SHP77 treated with DMSO at 0.1 percent for 48 hours (cell line): Measurements from ENCODE around the gene CAP2.

Experiments used
- DNase-seq: peaks from one replicate; lab custom pipeline; 2025; lab: John Stamatoyannopoulos, UW

CAP2 gene

DNA sequence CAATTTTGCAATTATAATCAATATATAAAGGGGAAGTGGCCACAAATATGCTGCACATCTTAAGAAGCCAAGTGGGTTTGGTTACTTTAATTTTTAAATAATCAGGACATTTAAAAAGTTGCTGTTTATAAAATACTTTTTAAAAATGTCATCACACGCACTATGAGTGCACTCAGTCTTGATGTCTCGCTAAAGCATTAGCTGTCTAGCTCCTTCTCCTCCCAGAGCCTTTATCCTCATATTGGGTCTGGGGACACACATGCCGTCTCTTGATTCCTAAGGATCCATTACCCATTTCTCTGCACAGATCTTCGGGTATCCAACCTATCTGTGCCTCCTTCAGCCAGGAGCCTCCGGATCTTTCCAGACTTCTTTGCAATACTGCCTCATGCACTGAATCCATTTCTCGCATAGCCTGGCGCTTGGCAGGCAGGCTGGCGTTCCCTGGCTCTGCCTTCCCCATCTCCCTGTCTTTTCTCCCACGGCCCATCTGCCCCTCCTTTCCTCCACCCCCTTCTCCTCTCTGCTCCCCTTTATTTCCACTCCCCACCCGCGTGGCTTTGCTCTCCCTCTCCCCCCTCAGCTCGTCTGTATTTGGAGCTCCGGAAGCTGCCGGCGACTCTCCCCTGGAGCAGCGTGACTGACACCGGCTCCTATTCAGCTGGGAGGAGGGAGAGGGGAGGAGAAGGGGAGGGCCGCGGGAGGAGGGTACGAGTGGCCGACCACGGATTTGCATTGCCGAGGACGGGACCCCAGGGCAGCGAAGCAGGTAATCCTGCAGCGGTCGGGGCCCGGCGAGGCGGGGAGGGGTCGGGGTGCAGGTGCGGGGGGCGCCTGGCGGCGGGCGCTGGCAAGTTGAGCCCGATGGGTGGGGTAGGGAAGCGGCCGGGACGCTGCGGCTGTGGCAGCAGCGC, at the start of gene CAP2:
Gene CAP2, plus strand, starts transcription at position 618 of the 914 bp plus-strand sequence. CDS start 27,961 bp downstream, outside the sequence.
- DNase-seq = no peak

DNA sequence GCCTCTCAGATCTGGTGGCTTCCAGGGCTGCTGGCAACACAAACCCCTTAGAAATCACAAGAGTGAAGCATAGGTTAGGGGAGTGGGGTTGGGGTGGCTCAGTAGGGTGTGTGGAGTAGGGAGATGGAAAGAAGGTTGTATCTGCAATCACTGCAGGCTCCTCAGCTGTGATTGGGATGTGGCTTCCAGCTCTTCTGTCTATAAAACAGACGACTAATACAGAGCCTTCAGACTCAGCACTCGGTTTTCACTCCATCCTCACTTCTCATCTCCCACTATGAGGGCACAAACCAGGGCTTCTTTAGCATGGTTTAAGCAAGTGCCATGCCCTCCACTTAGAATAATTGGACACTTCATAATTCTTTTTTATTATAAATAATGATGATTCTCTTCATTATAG, 46.4 kb upstream of the CAP2 start:
- DNase-seq = no peak

DNA sequence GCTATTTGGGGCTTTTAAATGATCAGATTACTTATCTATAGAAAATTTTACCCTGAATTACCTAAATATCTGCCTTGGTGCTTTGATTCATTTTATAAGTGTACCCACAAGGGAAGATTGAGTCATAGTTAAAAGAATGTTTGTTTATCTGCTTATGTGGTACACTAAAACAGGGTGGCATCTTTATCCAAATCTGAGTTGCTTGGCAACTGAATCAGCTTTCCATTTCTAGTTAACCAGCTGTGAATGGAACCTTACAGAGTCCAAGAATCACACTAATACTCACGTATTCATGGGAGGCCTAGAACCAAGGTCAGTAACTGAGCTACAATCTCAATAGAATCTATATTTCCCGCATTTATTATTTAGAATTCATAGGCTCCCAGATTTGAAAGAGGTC, 44.0 kb upstream of the CAP2 start:
- DNase-seq = no peak

GRCh38 chr6:17352302-17352701, 41.1 kb upstream of the CAP2 start:
- no peak for DNase-seq

- DNase-seq = no peak
Measured at GRCh38 chr6:17353440-17354175, 39.8 kb upstream of the CAP2 start.

DNA sequence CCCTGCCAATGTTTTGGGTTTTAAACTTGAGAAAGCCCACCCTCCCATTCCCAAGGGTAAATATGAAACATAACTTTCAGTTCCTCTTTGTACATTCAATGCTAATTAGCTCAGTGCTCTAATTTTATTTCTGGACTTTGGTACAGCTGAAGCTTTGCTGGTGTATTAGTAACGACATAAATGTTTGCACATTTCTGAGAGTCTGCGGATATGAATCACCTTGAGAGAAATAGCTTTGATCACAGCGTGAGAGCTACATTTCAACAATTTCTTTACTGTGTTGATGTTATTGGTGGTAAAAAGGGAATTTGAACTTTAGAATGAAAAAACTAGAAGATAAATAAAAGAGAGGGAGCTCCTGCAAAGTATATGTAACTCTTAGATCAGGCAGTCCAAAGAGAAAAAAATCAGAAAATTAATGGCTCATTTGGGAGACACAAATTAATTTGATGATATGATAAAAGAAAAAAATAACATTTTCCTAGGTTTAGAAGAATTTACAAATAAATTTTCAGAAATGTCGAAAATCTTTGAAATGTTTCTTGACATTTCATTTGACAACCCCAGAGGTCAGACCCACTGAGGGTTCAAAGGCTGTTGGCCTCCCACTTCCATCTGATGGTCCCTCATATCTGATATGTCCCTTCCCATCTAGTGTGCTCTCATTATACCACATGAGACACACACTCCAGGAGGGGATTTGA, 38.5 kb upstream of the CAP2 start:
- no peak for DNase-seq

DNA sequence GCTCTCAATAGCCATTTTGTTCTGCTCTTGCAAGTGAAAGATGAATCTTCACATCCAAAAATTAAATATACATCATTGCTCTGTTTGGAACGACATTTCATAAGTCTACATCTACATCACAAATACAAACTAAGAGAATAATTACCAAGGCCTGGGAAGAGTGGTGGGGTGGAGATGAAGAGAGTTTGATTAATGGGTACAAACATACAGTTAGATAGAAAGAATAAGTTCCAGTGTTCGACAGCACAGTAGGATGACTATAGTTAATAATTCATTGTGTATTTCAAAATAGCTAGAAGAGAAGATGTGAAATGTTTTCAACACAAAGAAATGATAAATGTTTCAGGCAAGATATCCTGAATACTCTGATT, 38.0 kb upstream of the CAP2 start:
- no peak for DNase-seq

DNA sequence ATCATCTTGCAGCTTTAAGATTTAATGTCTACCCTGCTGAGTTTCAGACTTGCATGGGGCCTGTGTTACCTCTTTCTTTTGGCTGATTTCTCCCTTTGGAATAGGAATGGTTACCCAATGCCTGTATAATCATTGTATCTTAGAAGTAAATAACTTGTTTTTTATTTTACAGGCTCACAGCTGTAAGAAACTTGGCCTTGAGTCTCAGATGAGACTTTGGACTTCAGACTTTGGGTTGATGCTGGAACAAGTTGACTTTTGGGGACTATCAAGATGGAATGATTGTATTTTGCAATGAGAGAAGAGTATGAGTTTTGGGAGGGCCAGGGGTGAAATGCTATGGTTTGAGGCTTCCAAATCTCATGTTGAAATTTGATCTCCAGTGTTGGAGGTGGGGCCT, 34.9 kb upstream of the CAP2 start:
- DNase-seq = no peak

GRCh38 chr6:17360564-17360963, 32.8 kb upstream of the CAP2 start:
- DNase-seq = no peak

DNA sequence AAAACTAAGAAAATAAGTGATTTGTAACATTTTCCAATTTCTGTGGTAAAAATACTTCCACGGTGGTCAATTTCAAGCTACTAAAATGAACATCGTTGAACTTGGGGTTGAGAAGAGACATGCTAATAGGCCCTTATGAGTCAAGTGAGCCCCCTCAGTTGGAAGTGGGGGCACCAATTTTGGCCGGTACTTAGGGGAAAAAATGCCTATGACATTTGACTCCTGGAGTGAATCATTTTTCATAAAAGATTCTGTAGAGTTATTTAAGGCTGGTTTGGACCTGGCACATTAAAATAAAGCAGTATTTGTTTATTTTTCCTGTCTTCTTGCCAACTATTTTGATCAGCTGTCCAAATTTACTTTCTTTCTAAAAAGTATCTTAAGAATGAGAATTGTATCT, 32.4 kb upstream of the CAP2 start:
- DNase-seq = no peak

- DNase-seq = no peak
Measured at GRCh38 chr6:17365961-17366360, 27.4 kb upstream of the CAP2 start.

GRCh38 chr6:17367868-17368267, 25.5 kb upstream of the CAP2 start:
- no peak for DNase-seq

DNA sequence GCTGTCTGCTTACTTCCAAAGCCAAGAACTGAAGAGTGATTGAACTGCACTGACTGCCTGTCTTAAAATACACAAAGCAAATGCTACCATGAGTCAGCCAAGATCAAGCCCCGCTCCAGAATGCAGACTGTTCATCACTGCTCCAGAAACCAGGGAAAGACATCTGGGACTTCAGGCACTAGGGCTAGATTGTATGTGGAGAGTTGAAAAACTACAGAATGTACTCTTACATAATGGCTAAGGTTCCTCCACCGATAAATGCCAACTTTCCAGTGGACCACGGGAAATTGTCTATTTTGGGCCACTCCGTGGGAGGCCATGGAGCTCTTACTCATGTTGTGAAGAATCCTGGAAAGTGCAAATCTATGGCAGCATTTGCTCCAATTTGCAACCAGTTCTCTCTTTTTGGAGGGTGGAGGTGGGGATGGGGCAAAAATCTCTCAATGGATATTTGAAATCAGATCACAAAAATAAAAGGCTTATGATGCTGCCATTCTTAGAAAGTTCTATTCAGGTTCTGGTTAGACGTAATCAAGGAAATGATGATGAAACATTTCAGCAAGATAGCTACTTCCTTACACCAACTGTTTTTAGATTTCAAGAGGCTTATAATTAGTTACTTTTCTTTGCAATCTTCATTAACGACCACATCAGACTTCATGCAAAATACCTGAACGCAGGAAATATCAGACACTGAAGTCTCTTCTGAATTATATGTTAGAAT, 11.8 kb upstream of the CAP2 start:
- DNase-seq = no peak

DNA sequence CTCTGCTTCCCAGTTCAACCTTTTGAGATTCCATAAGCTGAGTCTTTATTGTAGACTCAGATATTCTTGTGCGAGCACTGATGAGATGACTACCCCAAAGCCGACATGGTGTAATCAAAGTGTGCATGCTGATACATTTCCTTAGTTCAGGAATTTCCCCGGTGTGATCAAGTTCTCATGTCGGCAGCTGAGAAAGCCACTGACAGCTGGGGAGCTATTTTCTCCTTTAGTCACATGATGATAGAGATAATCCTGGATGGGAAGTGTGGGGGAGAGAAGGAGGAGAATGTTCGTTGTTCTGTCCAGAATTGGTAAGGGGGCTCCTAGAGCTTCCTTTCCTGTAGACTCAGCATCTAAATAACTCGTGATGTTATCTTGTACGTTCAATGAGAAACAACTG, 7.7 kb upstream of the CAP2 start:
- no peak for DNase-seq

DNA sequence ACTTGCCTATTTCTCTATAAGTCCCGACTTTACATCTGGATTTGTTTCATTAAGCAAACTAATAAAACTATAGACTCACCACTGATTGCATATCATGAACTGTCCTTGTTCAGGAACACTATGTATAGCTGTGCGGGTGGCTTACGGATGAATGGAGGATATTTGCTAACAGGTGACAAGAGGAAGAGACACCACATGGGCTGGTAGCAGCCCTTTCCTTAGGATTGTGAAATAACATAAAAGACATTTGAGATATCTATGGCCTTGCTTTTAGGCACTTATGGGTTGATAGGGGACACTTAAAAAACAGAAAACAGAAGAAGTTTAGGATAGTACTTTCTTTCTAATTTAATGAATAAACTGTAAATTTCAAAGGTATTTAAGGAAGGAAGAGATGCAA, 5.0 kb upstream of the CAP2 start:
- DNase-seq = no peak

- no peak for DNase-seq
Measured at GRCh38 chr6:17389274-17389847, 4.0 kb upstream of the CAP2 start.

DNA sequence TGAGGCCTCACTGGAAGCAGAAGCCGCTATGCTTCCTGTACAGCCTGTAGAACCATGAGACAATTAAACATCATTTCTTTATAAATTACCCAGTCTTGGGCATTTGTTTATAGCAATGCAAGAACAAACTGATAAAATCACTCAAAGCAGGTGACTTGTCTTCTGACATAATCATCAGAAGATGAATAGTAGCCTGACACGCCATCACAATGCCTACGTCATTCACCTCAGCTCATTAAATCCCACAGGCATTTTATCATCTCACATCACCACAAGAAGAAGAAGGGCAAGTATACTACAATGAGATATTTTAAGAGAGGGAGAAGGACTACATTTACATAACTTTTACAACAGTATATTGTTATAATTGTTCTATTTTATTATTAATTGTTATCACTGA, 3.1 kb upstream of the CAP2 start:
- no peak for DNase-seq

- DNase-seq = no peak
Measured at GRCh38 chr6:17391976-17392375, 1.4 kb upstream of the CAP2 start.

DNA sequence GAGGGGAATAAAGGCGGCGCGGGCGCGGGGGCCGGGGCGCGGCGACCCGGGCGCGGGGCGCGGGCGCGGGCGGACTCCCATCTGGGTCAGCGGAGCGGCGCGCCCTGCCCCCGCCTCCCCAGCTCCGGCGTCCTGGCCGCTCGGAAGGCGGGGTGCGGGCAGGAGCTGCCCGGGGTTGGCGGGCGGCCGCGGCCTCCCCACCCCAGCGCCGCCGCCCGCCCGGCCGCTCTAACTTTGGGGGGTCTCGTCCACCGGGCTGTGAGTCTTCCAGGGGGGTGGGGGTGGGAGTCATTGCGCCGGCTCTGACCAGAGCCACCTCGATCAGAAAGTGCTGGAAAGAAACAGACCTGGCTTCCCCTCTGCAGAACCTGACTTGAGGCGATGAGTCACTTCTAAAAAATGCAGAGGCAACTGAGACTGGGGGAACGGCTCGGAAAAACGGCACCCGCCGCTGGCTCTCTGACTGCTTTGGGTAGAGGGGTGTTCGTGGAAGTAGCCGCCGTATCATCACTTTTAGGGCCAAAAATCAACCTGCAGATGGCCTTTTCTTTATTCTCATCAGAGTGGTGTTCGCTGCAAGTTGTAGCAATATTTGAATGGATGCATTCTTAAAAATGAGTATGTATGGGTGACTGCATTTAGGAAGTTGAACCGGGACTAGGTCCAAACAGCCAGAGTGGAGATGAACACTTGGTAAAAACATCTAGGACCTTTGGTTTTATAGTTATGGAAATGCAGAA, 667 bp downstream of the CAP2 start:
- DNase-seq = no peak

GRCh38 chr6:17395112-17395511, 1.7 kb downstream of the CAP2 start:
- DNase-seq = no peak

DNA sequence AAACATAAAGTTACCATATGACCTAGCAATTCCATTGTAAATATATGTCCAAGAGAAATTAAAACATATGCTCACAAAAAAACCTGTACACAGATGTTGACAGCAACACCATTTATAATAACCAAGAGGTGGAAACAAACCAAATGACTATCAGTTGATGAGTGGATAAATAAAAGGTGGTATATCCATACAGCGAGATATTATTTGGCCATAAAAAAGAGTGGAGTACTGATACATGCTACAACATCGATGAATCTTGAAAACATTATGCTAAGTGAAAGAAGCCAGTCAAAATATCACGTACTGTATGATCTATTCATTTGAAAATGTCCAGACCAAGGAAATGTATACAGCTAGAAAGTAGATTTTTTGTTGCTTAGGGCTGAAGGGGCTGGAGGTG, 2.9 kb downstream of the CAP2 start:
- DNase-seq = no peak
